ENCODE data around the gene APH1B.

Gene APH1B

GRCh38 chr15:63296195-63296594 is 18.8 kb downstream of the APH1B start:
- no peaks in the 10 kb centered on the region for H3K36me3 ChIP-seq (ENCODE audit: low read depth)
- DNase-seq (ENCODE audit: low spot score), result no peak
- H3K4me3 ChIP-seq (ENCODE audit: severe bottlenecking), result no peak overlapping the region
- no peaks in the 10 kb centered on the region for H3K9me3 ChIP-seq (ENCODE audit: severe bottlenecking)
- ATAC-seq (ENCODE audit: low read depth), result no peak
- TF ChIP-seq, protein P1, sequence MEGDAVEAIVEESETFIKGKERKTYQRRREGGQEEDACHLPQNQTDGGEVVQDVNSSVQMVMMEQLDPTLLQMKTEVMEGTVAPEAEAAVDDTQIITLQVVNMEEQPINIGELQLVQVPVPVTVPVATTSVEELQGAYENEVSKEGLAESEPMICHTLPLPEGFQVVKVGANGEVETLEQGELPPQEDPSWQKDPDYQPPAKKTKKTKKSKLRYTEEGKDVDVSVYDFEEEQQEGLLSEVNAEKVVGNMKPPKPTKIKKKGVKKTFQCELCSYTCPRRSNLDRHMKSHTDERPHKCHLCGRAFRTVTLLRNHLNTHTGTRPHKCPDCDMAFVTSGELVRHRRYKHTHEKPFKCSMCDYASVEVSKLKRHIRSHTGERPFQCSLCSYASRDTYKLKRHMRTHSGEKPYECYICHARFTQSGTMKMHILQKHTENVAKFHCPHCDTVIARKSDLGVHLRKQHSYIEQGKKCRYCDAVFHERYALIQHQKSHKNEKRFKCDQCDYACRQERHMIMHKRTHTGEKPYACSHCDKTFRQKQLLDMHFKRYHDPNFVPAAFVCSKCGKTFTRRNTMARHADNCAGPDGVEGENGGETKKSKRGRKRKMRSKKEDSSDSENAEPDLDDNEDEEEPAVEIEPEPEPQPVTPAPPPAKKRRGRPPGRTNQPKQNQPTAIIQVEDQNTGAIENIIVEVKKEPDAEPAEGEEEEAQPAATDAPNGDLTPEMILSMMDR (IDR thresholded peaks at IDR 0.05; ENCODE audit: poor library complexity, severe bottlenecking), result no peak
- no peaks in the 10 kb centered on the region for H3K27me3 ChIP-seq (ENCODE audit: insufficient read depth, poor library complexity, severe bottlenecking)
- peaks cover 4% of the 10 kb centered on the region for H3K4me1 ChIP-seq (ENCODE audit: insufficient read depth, poor library complexity, severe bottlenecking)
- H3K27ac ChIP-seq (ENCODE audit: poor library complexity, severe bottlenecking), result no peak overlapping the region

GRCh38 chr15:63299943-63300575 is 22.7 kb downstream of the APH1B start:
- Histone ChIP-seq H3K36me3 (ENCODE audit: low read depth) (no peaks in the 10 kb centered on the region), H3K4me1 (ENCODE audit: insufficient read depth, poor library complexity, severe bottlenecking) (no peaks in the 10 kb centered on the region), H3K27ac (ENCODE audit: poor library complexity, severe bottlenecking) (no peak overlapping the region), H3K27me3 (ENCODE audit: insufficient read depth, poor library complexity, severe bottlenecking) (no peaks in the 10 kb centered on the region), H3K4me3 (ENCODE audit: severe bottlenecking) (no peak overlapping the region), H3K9me3 (ENCODE audit: severe bottlenecking) (no peaks in the 10 kb centered on the region)
- ATAC-seq (ENCODE audit: low read depth) (no peak), DNase-seq (ENCODE audit: low spot score) (no peak)
- TF ChIP-seq, protein P1 (IDR thresholded peaks at IDR 0.05; ENCODE audit: poor library complexity, severe bottlenecking), result no peak

GRCh38 chr15:63301088-63301487 is 23.7 kb downstream of the APH1B start:
- H3K4me3 ChIP-seq (ENCODE audit: severe bottlenecking), result no peak overlapping the region
- H3K4me1 ChIP-seq (ENCODE audit: insufficient read depth, poor library complexity, severe bottlenecking), result no peaks in the 10 kb centered on the region
- ATAC-seq (ENCODE audit: low read depth), result no peak
- no peaks in the 10 kb centered on the region for H3K27me3 ChIP-seq (ENCODE audit: insufficient read depth, poor library complexity, severe bottlenecking)
- TF ChIP-seq, protein P1 (IDR thresholded peaks at IDR 0.05; ENCODE audit: poor library complexity, severe bottlenecking), result no peak
- H3K36me3 ChIP-seq (ENCODE audit: low read depth), result no peaks in the 10 kb centered on the region
- no peak overlapping the region for H3K27ac ChIP-seq (ENCODE audit: poor library complexity, severe bottlenecking)
- H3K9me3 ChIP-seq (ENCODE audit: severe bottlenecking), result no peaks in the 10 kb centered on the region
- DNase-seq (ENCODE audit: low spot score), result no peak

DNA sequence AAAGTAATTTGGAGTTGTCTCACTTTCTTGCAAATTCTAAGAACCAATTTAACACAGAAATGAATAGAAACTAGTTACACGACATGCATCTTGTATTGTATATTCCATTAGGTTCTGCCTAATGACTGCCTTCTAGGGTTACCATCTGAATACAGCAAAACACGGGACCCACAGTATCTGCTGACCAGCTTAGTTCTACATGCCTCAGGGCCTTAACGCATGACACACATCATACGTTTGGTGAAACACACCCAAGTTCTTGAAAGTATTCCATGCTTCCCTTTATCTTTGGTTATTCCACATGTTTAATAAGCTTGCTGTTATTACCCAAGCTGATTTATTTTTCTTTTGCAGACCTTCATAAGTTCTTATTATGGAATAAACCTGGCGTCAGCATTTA is 27.9 kb downstream of the APH1B start:
- Histone ChIP-seq H3K4me3 (ENCODE audit: severe bottlenecking) (no peak overlapping the region), H3K36me3 (ENCODE audit: low read depth) (no peaks in the 10 kb centered on the region), H3K27ac (ENCODE audit: poor library complexity, severe bottlenecking) (no peak overlapping the region), H3K9me3 (ENCODE audit: severe bottlenecking) (no peaks in the 10 kb centered on the region), H3K27me3 (ENCODE audit: insufficient read depth, poor library complexity, severe bottlenecking) (no peaks in the 10 kb centered on the region), H3K4me1 (ENCODE audit: insufficient read depth, poor library complexity, severe bottlenecking) (no peaks in the 10 kb centered on the region)
- ATAC-seq (ENCODE audit: low read depth) (no peak), DNase-seq (ENCODE audit: low spot score) (no peak)
- TF ChIP-seq, protein P1 (IDR thresholded peaks at IDR 0.05; ENCODE audit: poor library complexity, severe bottlenecking), result no peak

DNA sequence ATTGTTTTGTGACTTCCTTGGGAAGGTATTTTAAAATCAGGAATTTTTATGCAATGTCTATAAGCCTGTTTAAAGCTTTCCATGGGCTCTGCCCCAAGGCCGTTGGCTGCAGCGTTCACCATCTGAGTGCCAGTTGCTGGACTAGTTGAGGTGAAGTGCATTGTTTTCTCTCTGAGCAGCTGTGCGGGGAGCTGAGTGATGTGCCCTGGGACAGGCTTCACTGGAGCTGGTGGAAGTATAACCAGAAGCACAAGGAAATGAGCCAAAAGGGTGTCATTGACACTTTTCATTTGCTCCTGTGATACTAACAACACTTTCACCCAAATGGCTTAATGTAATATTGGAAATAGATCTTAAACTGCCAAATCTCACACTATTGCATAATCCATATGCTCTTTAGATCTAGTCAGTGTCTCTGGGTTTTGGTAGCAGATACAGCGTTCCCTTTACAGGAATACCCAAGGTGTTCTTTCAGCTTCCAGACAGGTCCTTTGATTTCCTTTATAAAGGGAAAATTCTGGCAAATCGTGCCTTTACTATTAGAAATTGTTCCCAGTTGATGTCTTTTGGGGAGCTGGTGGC is 29.2 kb downstream of the APH1B start:
- TF ChIP-seq, protein P1 (IDR thresholded peaks at IDR 0.05; ENCODE audit: poor library complexity, severe bottlenecking), result no peak
- Histone ChIP-seq H3K9me3 (ENCODE audit: severe bottlenecking) (no peaks in the 10 kb centered on the region), H3K4me1 (ENCODE audit: insufficient read depth, poor library complexity, severe bottlenecking) (no peaks in the 10 kb centered on the region), H3K4me3 (ENCODE audit: severe bottlenecking) (no peak overlapping the region), H3K27ac (ENCODE audit: poor library complexity, severe bottlenecking) (no peak overlapping the region), H3K36me3 (ENCODE audit: low read depth) (no peaks in the 10 kb centered on the region), H3K27me3 (ENCODE audit: insufficient read depth, poor library complexity, severe bottlenecking) (no peaks in the 10 kb centered on the region)
- no peak for DNase-seq (ENCODE audit: low spot score)
- ATAC-seq (ENCODE audit: low read depth), result no peak
